Measurements from ENCODE around the gene FHAD1.

GRCh38 chr1:15254559-15254958 is 7.5 kb downstream of the FHAD1 start:
- no peak for TF ChIP-seq CTCF (conservative IDR thresholded peaks at IDR 0.05; ENCODE audit: low read length)
- no peak for TF ChIP-seq EZH2phosphoT487 (IDR thresholded peaks at IDR 0.05; ENCODE audit: borderline replicate concordance, low read depth, low read length)
